ENCODE results near the gene OR1K1. TPM values are rescaled to one million over a fixed set of nuclear protein-coding genes. Genes with fewer than 3 reads are reported as not detected.
A peak's percentile ranks its signal among the peaks of the same experiment; 100 is the strongest.

Gene OR1K1
- total and polyA plus RNA-seq, 10 of the 15 experiments (the other 5 are each of a cell fraction or from before 2014, with no cell fraction given): not detected

- H2AFZ ChIP-seq (ENCODE audit: control insufficient read depth, low read depth, low read length): no peak overlapping the region
- no peak overlapping the region for H3K4me3 ChIP-seq
- intact Hi-C loops (cut with micrococcal nuclease; ENCODE audit: unreplicated experiment): no loop called here
- ATAC-seq (peak; percentile 23; the same call in 2 of the 3 replicates), DNase-seq (ENCODE audit: low read depth, low spot score) (no peak), FAIRE-seq (no peak)
- H3K27ac ChIP-seq (ENCODE audit: control insufficient read depth, insufficient read depth): no peak overlapping the region
- ChIA-PET CTCF (no interaction called here), RAD21 (ENCODE audit: unreplicated experiment) (no interaction called here), SMC1A (ENCODE audit: uncharacterized antibody, unreplicated experiment) (no interaction called here), POLR2A (no interaction called here)
- in situ Hi-C loops (cut with MboI): no loop called here
- no peaks in the 10 kb centered on the region for H3K79me2 ChIP-seq (ENCODE audit: control insufficient read depth, insufficient read depth, low read length)
- H3K9ac ChIP-seq (ENCODE audit: control insufficient read depth, insufficient read depth, low read length): no peak overlapping the region
- H3K36me3 ChIP-seq (ENCODE audit: control insufficient read depth in 2 of 2, insufficient read depth in 2 of 2, low read length in 1 of 2): no peaks in the 10 kb centered on the region
- WGBS (ENCODE audit: insufficient coverage, insufficient replicate concordance, low lambda C conversion rate, missing lambda C conversion rate): 43% methylated on average over 6 of the region's 6 CpGs
- no TSS peak for BruUV-seq (replicated peaks)
- H3K27me3 ChIP-seq (replicated peaks in 1 of 2; ENCODE audit: control insufficient read depth in 2 of 2, insufficient read depth in 2 of 2, low read length in 1 of 2): no peaks in the 10 kb centered on the region
- no peaks in the 10 kb centered on the region for H3K9me3 ChIP-seq (replicated peaks; ENCODE audit: control insufficient read depth, insufficient read depth, low read length)
- TF ChIP-seq SRF (IDR thresholded peaks at IDR 0.05; ENCODE audit: low read depth in 2 of 2, low read length in 2 of 2) (no peak), SMARCA5 (IDR thresholded peaks at IDR 0.05) (no peak)
- no peaks in the 10 kb centered on the region; the same call in 1 of the 2 replicates for H3K4me1 ChIP-seq (ENCODE audit: control insufficient read depth, insufficient read depth, low read length)
- no peaks in the 10 kb centered on the region for H4K20me1 ChIP-seq (ENCODE audit: control insufficient read depth, insufficient read depth)
- H3K4me2 ChIP-seq (ENCODE audit: control insufficient read depth, insufficient read depth): no peak overlapping the region
These were observed 2.4 kb upstream of the OR1K1 start for GRCh38 chr9:122797316-122798063.

DNA sequence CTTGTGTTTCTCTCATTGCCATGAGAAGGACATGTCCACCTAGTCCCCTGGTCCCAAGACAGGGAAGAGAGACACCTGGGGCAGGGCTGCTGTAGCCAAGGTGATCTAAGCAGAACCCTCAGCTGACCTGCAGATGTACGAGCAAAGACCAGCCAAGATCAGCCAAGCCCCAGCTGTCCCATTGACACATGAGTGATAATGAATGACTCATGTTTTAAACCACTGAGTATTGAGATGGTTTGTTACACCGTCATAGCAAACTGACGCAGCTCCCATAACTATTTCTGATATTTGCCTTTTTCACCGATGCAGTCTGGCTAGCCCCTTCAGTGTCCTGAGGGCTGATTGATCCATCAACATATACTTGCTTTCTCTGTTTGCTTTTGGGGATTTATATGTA, 6.7 kb downstream of the OR1K1 start:
- no peaks in the 10 kb centered on the region for H3K4me1 ChIP-seq (ENCODE audit: control insufficient read depth, insufficient read depth, low read length)
- DNase-seq (ENCODE audit: low read depth, low spot score): no peak
- no peaks in the 10 kb centered on the region for H3K36me3 ChIP-seq (ENCODE audit: control insufficient read depth in 2 of 2, insufficient read depth in 2 of 2, low read length in 1 of 2)
- H3K9me3 ChIP-seq (replicated peaks; ENCODE audit: control insufficient read depth, insufficient read depth, low read length): no peaks in the 10 kb centered on the region
- POLR2A ChIA-PET: no interaction called here
- H2AFZ ChIP-seq (ENCODE audit: control insufficient read depth, low read depth, low read length): no peak overlapping the region
- in situ Hi-C loops (cut with MboI) (no loop called here), intact Hi-C loops (cut with micrococcal nuclease; ENCODE audit: unreplicated experiment) (no loop called here)
- no peak overlapping the region for H3K27ac ChIP-seq (ENCODE audit: control insufficient read depth, insufficient read depth)
- H3K27me3 ChIP-seq (replicated peaks in 1 of 2; ENCODE audit: control insufficient read depth in 2 of 2, insufficient read depth in 2 of 2, low read length in 1 of 2): no peaks in the 10 kb centered on the region
- ATAC-seq: peak; percentile 32; the same call in 2 of the 3 replicates
- H3K9ac ChIP-seq (ENCODE audit: control insufficient read depth, insufficient read depth, low read length): no peak overlapping the region
- no peak overlapping the region for H3K4me2 ChIP-seq (ENCODE audit: control insufficient read depth, insufficient read depth)
- no peak overlapping the region for H3K4me3 ChIP-seq
- no peaks in the 10 kb centered on the region for H4K20me1 ChIP-seq (ENCODE audit: control insufficient read depth, insufficient read depth)
- no TSS peak for BruUV-seq (replicated peaks)
- 1% methylated on average over 4 of the region's 4 CpGs for WGBS (ENCODE audit: insufficient coverage, insufficient replicate concordance, low lambda C conversion rate, missing lambda C conversion rate)
- RAD21 ChIA-PET (ENCODE audit: unreplicated experiment): no interaction called here
- CTCF ChIA-PET: interaction anchor here (0.6 to 1.6 kb wide), 5 partner anchors 18 to 456 kb away, joined by 3 to 5 read pairs (median 3); no protein-coding TSS in a partner anchor
- SMC1A ChIA-PET (ENCODE audit: uncharacterized antibody, unreplicated experiment): interaction anchor here (6.3 kb wide), 1 partner anchor 343 kb away, joined by 63 read pairs; no protein-coding TSS in a partner anchor
- no peak for FAIRE-seq
- no peaks in the 10 kb centered on the region for H3K79me2 ChIP-seq (ENCODE audit: control insufficient read depth, insufficient read depth, low read length)
- no peak for TF ChIP-seq CEBPZ (IDR thresholded peaks at IDR 0.05; ENCODE audit: low read depth, low read length)
- no peak for TF ChIP-seq TARDBP (IDR thresholded peaks at IDR 0.05; ENCODE audit: borderline replicate concordance)
- TF ChIP-seq CHD1 (IDR thresholded peaks at IDR 0.05; ENCODE audit: low read depth, low read length): no peak
- TF ChIP-seq ZSCAN29 (IDR thresholded peaks at IDR 0.05): no peak
- TF ChIP-seq, protein P1, sequence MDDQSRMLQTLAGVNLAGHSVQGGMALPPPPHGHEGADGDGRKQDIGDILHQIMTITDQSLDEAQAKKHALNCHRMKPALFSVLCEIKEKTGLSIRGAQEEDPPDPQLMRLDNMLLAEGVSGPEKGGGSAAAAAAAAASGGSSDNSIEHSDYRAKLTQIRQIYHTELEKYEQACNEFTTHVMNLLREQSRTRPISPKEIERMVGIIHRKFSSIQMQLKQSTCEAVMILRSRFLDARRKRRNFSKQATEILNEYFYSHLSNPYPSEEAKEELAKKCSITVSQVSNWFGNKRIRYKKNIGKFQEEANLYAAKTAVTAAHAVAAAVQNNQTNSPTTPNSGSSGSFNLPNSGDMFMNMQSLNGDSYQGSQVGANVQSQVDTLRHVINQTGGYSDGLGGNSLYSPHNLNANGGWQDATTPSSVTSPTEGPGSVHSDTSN (IDR thresholded peaks at IDR 0.05; ENCODE audit: insufficient replicate concordance, low read depth, low read length): peak; percentile 12
- no peak for TF ChIP-seq IKZF2 (IDR thresholded peaks at IDR 0.05)
- peak; percentile 74 for TF ChIP-seq BCL3 (IDR thresholded peaks at IDR 0.05; ENCODE audit: borderline replicate concordance, insufficient read depth, low read depth, low read length, poor library complexity, severe bottlenecking)

All from GM12878 (cell line).